A673 (cell line): ENCODE data around the gene FCHSD2. TPM values are rescaled to one million over a fixed set of nuclear protein-coding genes. Genes with fewer than 3 reads are reported as not detected.

ENCODE experiments used
- BruUV-seq: library from RNA; stranded (reverse); fragments of 400-500 nt; replicated peaks from 2 replicates; lab custom pipeline; 2021; lab: Mats Ljungman, UMichigan
- CTCF ChIA-PET: fragments of 300-600 bp; sonication (Branson Sonifier 250); formaldehyde crosslinking; loops from one replicate; lab custom pipeline; 2022; ENCODE audit warnings: antibody characterized with exemption; lab: Charles Lee
- POLR2A ChIA-PET: fragments of 300-600 bp; sonication (Branson Sonifier 250); formaldehyde crosslinking; loops from one replicate; lab custom pipeline; 2022; ENCODE audit warnings: antibody characterized with exemption; ENCODE audit not compliant: low non-redundant PET; lab: Charles Lee
- DNase-seq: peaks from one replicate; pipeline ENCODE4 v3.0.0-alpha.2; 2015; ENCODE audit warnings: low spot score
- H3K27ac ChIP-seq: fragments of 200-600 bp; sonication (generic); 2 replicates; pipeline ENCODE4 v1.5.1; 2016; ENCODE audit warnings: mixed run types, low read depth, mild to moderate bottlenecking, mixed read lengths, antibody characterized with exemption, low read length; ENCODE audit not compliant: poor library complexity, severe bottlenecking
- H3K27me3 ChIP-seq: fragments of 200-600 bp; sonication (generic); replicated peaks from 2 replicates; pipeline ENCODE4 v1.6.1; 2017; ENCODE audit warnings: mixed run types, low read depth, mild to moderate bottlenecking, mixed read lengths, antibody characterized with exemption, low read length; ENCODE audit not compliant: insufficient read depth, poor library complexity
- H3K36me3 ChIP-seq: fragments of 200-600 bp; sonication (generic); 2 replicates; pipeline ENCODE4 v1.6.1; 2016; ENCODE audit warnings: mixed run types, mild to moderate bottlenecking, mixed read lengths, antibody characterized with exemption, low read length; ENCODE audit not compliant: insufficient read depth, poor library complexity, severe bottlenecking
- H3K4me1 ChIP-seq: fragments of 200-600 bp; sonication (generic); 2 replicates; pipeline ENCODE4 v1.6.1; 2017; ENCODE audit warnings: mixed run types, mild to moderate bottlenecking, mixed read lengths, antibody characterized with exemption, low read length; ENCODE audit not compliant: insufficient read depth, poor library complexity, severe bottlenecking
- H3K4me3 ChIP-seq: fragments of 200-600 bp; sonication (generic); 2 replicates; pipeline ENCODE4 v1.5.1; 2016; ENCODE audit warnings: low read depth, mixed run types, mild to moderate bottlenecking, mixed read lengths, low read length; ENCODE audit not compliant: poor library complexity, severe bottlenecking
- H3K9me3 ChIP-seq: fragments of 200-600 bp; sonication (generic); 2 replicates; pipeline ENCODE4 v1.6.1; 2016; ENCODE audit warnings: mixed run types, low read depth, mild to moderate bottlenecking, mixed read lengths, antibody characterized with exemption, low read length; ENCODE audit not compliant: poor library complexity, severe bottlenecking
- EZH2 ChIP-seq: fragments of 200-600 bp; sonication (generic); IDR thresholded peaks from 2 replicates; pipeline ENCODE4 v1.6.1; 2017; ENCODE audit warnings: borderline replicate concordance, low read depth, mild to moderate bottlenecking, mixed read lengths, antibody characterized with exemption, low read length; ENCODE audit not compliant: poor library complexity, severe bottlenecking
- intact Hi-C: fragments of 100-400 bp; cut with micrococcal nuclease; formaldehyde crosslinking; loops from one replicate; pipeline ENCODE4 v1.10.0; 2022; ENCODE audit not compliant: unreplicated experiment
- total RNA-seq: library from RNA; stranded (reverse); gene quantifications from 2 replicates; pipeline ENCODE4 v1.2.3, GENCODE V29; 2021
- TF ChIP-seq, protein P1 (sequence below): fragments of 300-800, 200-600 bp; sonication (generic); conservative IDR thresholded peaks from 2 replicates; pipeline ENCODE4 v1.5.1; 2017; ENCODE audit warnings: low read depth, mild to moderate bottlenecking, antibody characterized with exemption, low read length, moderate library complexity, mixed read lengths

The FCHSD2 gene
- total RNA-seq, 1 experiment from 2014 or later, result 44.7 TPM

GRCh38 chr11:73107597-73107996 lies 34.5 kb downstream of the FCHSD2 start:
- Histone ChIP-seq H3K27me3 (no peaks in the 10 kb centered on the region), H3K36me3 (peaks cover 3% of the 10 kb centered on the region), H3K9me3 (no peaks in the 10 kb centered on the region), H3K4me3 (no peak overlapping the region), H3K4me1 (no peaks in the 10 kb centered on the region), H3K27ac (no peak overlapping the region)
- POLR2A ChIA-PET, result no interaction called here
- CTCF ChIA-PET, result no interaction called here
- no TSS peak for BruUV-seq
- intact Hi-C loops, result no loop called here
- TF ChIP-seq, protein P1, sequence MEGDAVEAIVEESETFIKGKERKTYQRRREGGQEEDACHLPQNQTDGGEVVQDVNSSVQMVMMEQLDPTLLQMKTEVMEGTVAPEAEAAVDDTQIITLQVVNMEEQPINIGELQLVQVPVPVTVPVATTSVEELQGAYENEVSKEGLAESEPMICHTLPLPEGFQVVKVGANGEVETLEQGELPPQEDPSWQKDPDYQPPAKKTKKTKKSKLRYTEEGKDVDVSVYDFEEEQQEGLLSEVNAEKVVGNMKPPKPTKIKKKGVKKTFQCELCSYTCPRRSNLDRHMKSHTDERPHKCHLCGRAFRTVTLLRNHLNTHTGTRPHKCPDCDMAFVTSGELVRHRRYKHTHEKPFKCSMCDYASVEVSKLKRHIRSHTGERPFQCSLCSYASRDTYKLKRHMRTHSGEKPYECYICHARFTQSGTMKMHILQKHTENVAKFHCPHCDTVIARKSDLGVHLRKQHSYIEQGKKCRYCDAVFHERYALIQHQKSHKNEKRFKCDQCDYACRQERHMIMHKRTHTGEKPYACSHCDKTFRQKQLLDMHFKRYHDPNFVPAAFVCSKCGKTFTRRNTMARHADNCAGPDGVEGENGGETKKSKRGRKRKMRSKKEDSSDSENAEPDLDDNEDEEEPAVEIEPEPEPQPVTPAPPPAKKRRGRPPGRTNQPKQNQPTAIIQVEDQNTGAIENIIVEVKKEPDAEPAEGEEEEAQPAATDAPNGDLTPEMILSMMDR, result no peak
- TF ChIP-seq EZH2, result no peak
- DNase-seq, result no peak

- no TSS peak for BruUV-seq
- H3K4me3 ChIP-seq, result no peak overlapping the region
- ChIA-PET CTCF (no interaction called here), POLR2A (no interaction called here)
- peaks cover 6% of the 10 kb centered on the region for H3K36me3 ChIP-seq
- H3K9me3 ChIP-seq, result no peaks in the 10 kb centered on the region
- no peaks in the 10 kb centered on the region for H3K27me3 ChIP-seq
- intact Hi-C loops, result no loop called here
- TF ChIP-seq, protein P1, result no peak
- no peak for TF ChIP-seq EZH2
- H3K27ac ChIP-seq, result no peak overlapping the region
- H3K4me1 ChIP-seq, result no peaks in the 10 kb centered on the region
- DNase-seq, result no peak
Observed at GRCh38 chr11:73106347-73106746, 35.8 kb downstream of the FCHSD2 start.

DNA sequence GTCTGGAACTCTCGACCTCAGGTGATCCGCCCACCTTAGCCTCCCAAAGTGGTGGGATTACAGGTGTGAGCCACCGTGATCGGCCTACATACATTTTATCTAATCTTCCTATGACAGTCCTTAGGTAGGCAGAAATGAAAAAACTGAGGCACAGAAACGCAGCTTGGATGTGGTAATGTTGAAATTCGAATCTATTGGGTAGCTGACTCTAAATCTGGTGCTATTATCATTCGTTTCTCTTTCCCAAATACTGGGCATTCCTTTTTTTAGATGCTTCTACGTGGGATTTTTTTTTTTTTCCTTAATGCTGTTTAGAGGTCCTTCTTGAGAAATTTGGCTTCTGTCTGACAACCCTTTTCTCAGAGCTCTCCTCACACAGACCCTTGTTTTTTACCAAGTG lies 41.5 kb downstream of the FCHSD2 start:
- Histone ChIP-seq H3K36me3 (peaks cover 6% of the 10 kb centered on the region), H3K27ac (no peak overlapping the region), H3K4me3 (no peak overlapping the region), H3K9me3 (no peaks in the 10 kb centered on the region), H3K4me1 (no peaks in the 10 kb centered on the region), H3K27me3 (no peaks in the 10 kb centered on the region)
- ChIA-PET CTCF (no interaction called here), POLR2A (no interaction called here)
- intact Hi-C loops, result no loop called here
- BruUV-seq, result no TSS peak
- DNase-seq, result no peak
- TF ChIP-seq, protein P1, result no peak
- no peak for TF ChIP-seq EZH2
